ENCODE measurements around the gene NPLOC4. TPM values are rescaled to one million over a fixed set of nuclear protein-coding genes. Genes with fewer than 3 reads are reported as not detected.

The NPLOC4 gene
- total and polyA plus RNA-seq, 9 of the 15 experiments (the other 6 are each of a cell fraction or from before 2014, with no cell fraction given), result 1.5 to 116 (median 64.5) TPM

GRCh38 chr17:81519284-81520020 lies 117.5 kb downstream of the NPLOC4 start (continued):
- TF ChIP-seq SRSF1 (IDR thresholded peaks at IDR 0.05; ENCODE audit: low read depth, low read length) (0 out of 2 replicates have a peak, but pooled peaks have one; percentile 46), XRCC4 (IDR thresholded peaks at IDR 0.05; ENCODE audit: extremely low read depth, insufficient read depth, insufficient read length) (no peak), CREM (IDR thresholded peaks at IDR 0.05; ENCODE audit: low read depth) (peak; percentile 76), U2AF1 (optimal IDR thresholded peaks at IDR 0.05; ENCODE audit: low read depth, low read length) (peak; percentile 91), EP300 (IDR thresholded peaks at IDR 0.05; ENCODE audit: low read length) (no peak), KLF16 (IDR thresholded peaks at IDR 0.05) (no peak), FOXK1 (CRISPR knock-in tag; IDR thresholded peaks at IDR 0.05; ENCODE audit: borderline replicate concordance) (0 out of 2 replicates have a peak, but pooled peaks have one; percentile 53), E2F8 (IDR thresholded peaks at IDR 0.05; ENCODE audit: low read depth, partially characterized antibody) (no peak), SMAD3 (CRISPR knock-in tag; conservative IDR thresholded peaks at IDR 0.05) (no peak), EZH2 (IDR thresholded peaks at IDR 0.05; ENCODE audit: borderline replicate concordance, low read depth, low read length) (no peak), ZNF311 (CRISPR knock-in tag; IDR thresholded peaks at IDR 0.05) (no peak), RBFOX2 (IDR thresholded peaks at IDR 0.05; ENCODE audit: low read depth, low read length) (peak; percentile 69), TRIM24 (IDR thresholded peaks at IDR 0.05) (no peak), ADNP (tag; IDR thresholded peaks at IDR 0.05) (no peak)
- TF ChIP-seq, protein P1, sequence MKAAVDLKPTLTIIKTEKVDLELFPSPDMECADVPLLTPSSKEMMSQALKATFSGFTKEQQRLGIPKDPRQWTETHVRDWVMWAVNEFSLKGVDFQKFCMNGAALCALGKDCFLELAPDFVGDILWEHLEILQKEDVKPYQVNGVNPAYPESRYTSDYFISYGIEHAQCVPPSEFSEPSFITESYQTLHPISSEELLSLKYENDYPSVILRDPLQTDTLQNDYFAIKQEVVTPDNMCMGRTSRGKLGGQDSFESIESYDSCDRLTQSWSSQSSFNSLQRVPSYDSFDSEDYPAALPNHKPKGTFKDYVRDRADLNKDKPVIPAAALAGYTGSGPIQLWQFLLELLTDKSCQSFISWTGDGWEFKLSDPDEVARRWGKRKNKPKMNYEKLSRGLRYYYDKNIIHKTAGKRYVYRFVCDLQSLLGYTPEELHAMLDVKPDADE (conservative IDR thresholded peaks at IDR 0.05; ENCODE audit: control insufficient read depth, low read depth, low read length), result no peak
- TF ChIP-seq, protein P2, sequence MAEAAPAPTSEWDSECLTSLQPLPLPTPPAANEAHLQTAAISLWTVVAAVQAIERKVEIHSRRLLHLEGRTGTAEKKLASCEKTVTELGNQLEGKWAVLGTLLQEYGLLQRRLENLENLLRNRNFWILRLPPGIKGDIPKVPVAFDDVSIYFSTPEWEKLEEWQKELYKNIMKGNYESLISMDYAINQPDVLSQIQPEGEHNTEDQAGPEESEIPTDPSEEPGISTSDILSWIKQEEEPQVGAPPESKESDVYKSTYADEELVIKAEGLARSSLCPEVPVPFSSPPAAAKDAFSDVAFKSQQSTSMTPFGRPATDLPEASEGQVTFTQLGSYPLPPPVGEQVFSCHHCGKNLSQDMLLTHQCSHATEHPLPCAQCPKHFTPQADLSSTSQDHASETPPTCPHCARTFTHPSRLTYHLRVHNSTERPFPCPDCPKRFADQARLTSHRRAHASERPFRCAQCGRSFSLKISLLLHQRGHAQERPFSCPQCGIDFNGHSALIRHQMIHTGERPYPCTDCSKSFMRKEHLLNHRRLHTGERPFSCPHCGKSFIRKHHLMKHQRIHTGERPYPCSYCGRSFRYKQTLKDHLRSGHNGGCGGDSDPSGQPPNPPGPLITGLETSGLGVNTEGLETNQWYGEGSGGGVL (CRISPR knock-in tag; IDR thresholded peaks at IDR 0.05), result no peak
- TF ChIP-seq, protein P3, sequence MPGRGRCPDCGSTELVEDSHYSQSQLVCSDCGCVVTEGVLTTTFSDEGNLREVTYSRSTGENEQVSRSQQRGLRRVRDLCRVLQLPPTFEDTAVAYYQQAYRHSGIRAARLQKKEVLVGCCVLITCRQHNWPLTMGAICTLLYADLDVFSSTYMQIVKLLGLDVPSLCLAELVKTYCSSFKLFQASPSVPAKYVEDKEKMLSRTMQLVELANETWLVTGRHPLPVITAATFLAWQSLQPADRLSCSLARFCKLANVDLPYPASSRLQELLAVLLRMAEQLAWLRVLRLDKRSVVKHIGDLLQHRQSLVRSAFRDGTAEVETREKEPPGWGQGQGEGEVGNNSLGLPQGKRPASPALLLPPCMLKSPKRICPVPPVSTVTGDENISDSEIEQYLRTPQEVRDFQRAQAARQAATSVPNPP (IDR thresholded peaks at IDR 0.05; ENCODE audit: borderline replicate concordance, insufficient read depth, insufficient read length), result no peak
- TF ChIP-seq, protein P4, sequence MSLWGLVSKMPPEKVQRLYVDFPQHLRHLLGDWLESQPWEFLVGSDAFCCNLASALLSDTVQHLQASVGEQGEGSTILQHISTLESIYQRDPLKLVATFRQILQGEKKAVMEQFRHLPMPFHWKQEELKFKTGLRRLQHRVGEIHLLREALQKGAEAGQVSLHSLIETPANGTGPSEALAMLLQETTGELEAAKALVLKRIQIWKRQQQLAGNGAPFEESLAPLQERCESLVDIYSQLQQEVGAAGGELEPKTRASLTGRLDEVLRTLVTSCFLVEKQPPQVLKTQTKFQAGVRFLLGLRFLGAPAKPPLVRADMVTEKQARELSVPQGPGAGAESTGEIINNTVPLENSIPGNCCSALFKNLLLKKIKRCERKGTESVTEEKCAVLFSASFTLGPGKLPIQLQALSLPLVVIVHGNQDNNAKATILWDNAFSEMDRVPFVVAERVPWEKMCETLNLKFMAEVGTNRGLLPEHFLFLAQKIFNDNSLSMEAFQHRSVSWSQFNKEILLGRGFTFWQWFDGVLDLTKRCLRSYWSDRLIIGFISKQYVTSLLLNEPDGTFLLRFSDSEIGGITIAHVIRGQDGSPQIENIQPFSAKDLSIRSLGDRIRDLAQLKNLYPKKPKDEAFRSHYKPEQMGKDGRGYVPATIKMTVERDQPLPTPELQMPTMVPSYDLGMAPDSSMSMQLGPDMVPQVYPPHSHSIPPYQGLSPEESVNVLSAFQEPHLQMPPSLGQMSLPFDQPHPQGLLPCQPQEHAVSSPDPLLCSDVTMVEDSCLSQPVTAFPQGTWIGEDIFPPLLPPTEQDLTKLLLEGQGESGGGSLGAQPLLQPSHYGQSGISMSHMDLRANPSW (CRISPR knock-in tag; IDR thresholded peaks at IDR 0.05), result no peak

Data from K562 (cell line).